Liver (tissue), 9 donors: ENCODE data around the gene TJP1. TPM values are rescaled to one million over a fixed set of nuclear protein-coding genes. Genes with fewer than 3 reads are reported as not detected.
A peak's percentile ranks its signal among the peaks of the same experiment; 100 is the strongest.

Source experiments
- DNase-seq: peaks from one replicate; pipeline ENCODE4 v3.0.0-alpha.2; 2017; ENCODE audit warnings: low spot score
- H3K27ac ChIP-seq, 2 donors: one replicate each; pipeline ENCODE4 v1.7.0; 2013; ENCODE audit warnings: inconsistent platforms in 2 of 2, low read length in 2 of 2, control low read depth in 1 of 2, low read depth in 1 of 2, mild to moderate bottlenecking in 1 of 2
- H3K27me3 ChIP-seq, 4 donors: one replicate each; pipeline versions ENCODE4 v1.6.1 to v1.7.0; 2013; ENCODE audit warnings: low read length in 3 of 4, inconsistent platforms in 1 of 4, mild to moderate bottlenecking in 1 of 4, moderate library complexity in 1 of 4; ENCODE audit not compliant: control insufficient read depth in 4 of 4, insufficient read depth in 4 of 4
- H3K36me3 ChIP-seq, 4 donors: one replicate each; pipeline versions ENCODE4 v1.6.1 to v1.7.0; 2013; ENCODE audit warnings: low read length in 3 of 4, mild to moderate bottlenecking in 3 of 4, low read depth in 1 of 4, moderate library complexity in 1 of 4; ENCODE audit not compliant: control insufficient read depth in 4 of 4, insufficient read depth in 3 of 4
- H3K4me1 ChIP-seq, 4 donors: one replicate each; pipeline versions ENCODE4 v1.6.1 to v1.7.0; 2013; ENCODE audit warnings: low read length in 3 of 4, mild to moderate bottlenecking in 3 of 4, moderate library complexity in 1 of 4; ENCODE audit not compliant: control insufficient read depth in 4 of 4, insufficient read depth in 4 of 4
- H3K4me3 ChIP-seq, 3 donors: one replicate each; pipeline versions ENCODE4 v1.6.1 to v1.7.0; 2013; ENCODE audit warnings: low read length in 3 of 3, control low read depth in 1 of 3, low read depth in 1 of 3, mild to moderate bottlenecking in 1 of 3
- H3K9ac ChIP-seq, 2 donors: one replicate each; pipeline ENCODE4 v1.7.0; 2013; ENCODE audit warnings: low read length in 2 of 2, mild to moderate bottlenecking in 2 of 2, moderate library complexity in 2 of 2, control low read depth in 1 of 2, low read depth in 1 of 2
- H3K9me3 ChIP-seq, 4 donors: one replicate each; pipeline versions ENCODE4 v1.6.1 to v1.7.0; 2013; ENCODE audit warnings: low read length in 3 of 4; ENCODE audit not compliant: control insufficient read depth in 4 of 4
- ATF3 ChIP-seq: IDR thresholded peaks from 2 replicates; pipeline ENCODE4 v1.6.1; 2016; ENCODE audit warnings: antibody characterized with exemption
- EGR1 ChIP-seq, 2 donors: IDR thresholded peaks; 2 replicates each; pipeline ENCODE4 v1.6.1; 2016 to 2018; ENCODE audit warnings: antibody characterized with exemption in 2 of 2, low read depth in 2 of 2
- FOXA2 ChIP-seq: IDR thresholded peaks from 2 replicates; pipeline ENCODE4 v1.6.1; 2016; ENCODE audit warnings: antibody characterized with exemption
- GABPA ChIP-seq, 2 donors: IDR thresholded peaks in 1 of 2; conservative IDR thresholded peaks in 1 of 2; 2 replicates each; pipeline ENCODE4 v1.6.1; 2016; ENCODE audit warnings: antibody characterized with exemption in 2 of 2, mild to moderate bottlenecking in 1 of 2, moderate library complexity in 1 of 2
- HNF4A ChIP-seq, 2 donors: conservative IDR thresholded peaks; 2 replicates each; pipeline ENCODE4 v1.6.1; 2016; ENCODE audit warnings: antibody characterized with exemption in 2 of 2, mild to moderate bottlenecking in 2 of 2
- JUND ChIP-seq, 2 donors: IDR thresholded peaks; 2 replicates each; pipeline ENCODE4 v1.6.1; 2016; ENCODE audit warnings: antibody characterized with exemption in 2 of 2
- MAX ChIP-seq: IDR thresholded peaks from 2 replicates; pipeline ENCODE4 v1.6.1; 2016; ENCODE audit warnings: antibody characterized with exemption
- NR2F2 ChIP-seq: IDR thresholded peaks from 2 replicates; pipeline ENCODE4 v1.6.1; 2016; ENCODE audit warnings: antibody characterized with exemption
- RAD21 ChIP-seq, 2 donors: IDR thresholded peaks; 2 replicates each; pipeline ENCODE4 v1.6.1; 2016; ENCODE audit warnings: antibody characterized with exemption in 2 of 2, mild to moderate bottlenecking in 2 of 2
- RXRA ChIP-seq, 2 donors: IDR thresholded peaks; 2 replicates each; pipeline ENCODE4 v1.6.1; 2017 to 2018; ENCODE audit warnings: antibody characterized with exemption in 2 of 2, mild to moderate bottlenecking in 1 of 2
- SP1 ChIP-seq: IDR thresholded peaks from 2 replicates; pipeline ENCODE4 v1.6.1; 2018; ENCODE audit warnings: antibody characterized with exemption, mild to moderate bottlenecking
- TAF1 ChIP-seq: conservative IDR thresholded peaks from 2 replicates; pipeline ENCODE4 v1.6.1; 2016; ENCODE audit warnings: antibody characterized with exemption, mild to moderate bottlenecking
- YY1 ChIP-seq: IDR thresholded peaks from 2 replicates; pipeline ENCODE4 v1.6.1; 2016; ENCODE audit warnings: antibody characterized with exemption, mild to moderate bottlenecking
- ZBTB33 ChIP-seq: IDR thresholded peaks from 2 replicates; pipeline ENCODE4 v1.6.1; 2016; ENCODE audit warnings: antibody characterized with exemption
- WGBS: extraction: QIAGEN DNeasy Blood & Tissue Kit; methylation state at CpG from one replicate; pipeline ENCODE4 v1.1.7; 2013; 5-methylcytosine and 5-hydroxymethylcytosine counted together
- polyA plus RNA-seq, 2 donors: library from polyadenylated mRNA; stranded (reverse) in 1 of 2; unstranded in 1 of 2; fragments of 200-250 nt in 1 of 2; fragments of >200 nt in 1 of 2; fragmentation: Nextera tagmentation in 1 of 2; extraction: Ambion mirVana in 1 of 2; gene quantifications; one replicate each; pipeline versions ENCODE4 v1.2.1 to v1.2.3, GENCODE V29; 2013 to 2015
- total RNA-seq, 2 donors: library from RNA; depleted of rRNA; stranded (reverse); fragments of >200 nt; gene quantifications; one replicate each; pipeline ENCODE4 v1.2.3, GENCODE V29; 2014
- donor health status: healthy.
- donor health status: healthy.
- donor health status: healthy.
- donor health status: healthy.
- donor health status: healthy.

The TJP1 gene
- total and polyA plus RNA-seq, 4 donors: 12.6 to 40.4 (median 16.9) TPM

- no peak for TF ChIP-seq EGR1 (IDR thresholded peaks at IDR 0.05; ENCODE audit: low read depth in 2 of 2)
- peak; percentile 55 for TF ChIP-seq YY1
- TF ChIP-seq RAD21 (IDR thresholded peaks at IDR 0.05): peak in 1 of 2 donors; percentile 19
- no peak for TF ChIP-seq ATF3
These were observed 113.7 kb downstream of the TJP1 start (continued) for GRCh38 chr15:29708519-29708918.

GRCh38 chr15:29704950-29705597 lies 117.2 kb downstream of the TJP1 start:
- DNase-seq: no peak
- Histone ChIP-seq H3K4me1 (peaks cover 11 to 59% (median 45%) of the 10 kb centered on the region in 4 donors), H3K27me3 (no peaks in the 10 kb centered on the region), H3K36me3 (peaks cover 2 to 16% (median 10%) of the 10 kb centered on the region in 4 donors), H3K4me3 (no peak overlapping the region), H3K9ac (no peak overlapping the region), H3K9me3 (no peaks in the 10 kb centered on the region), H3K27ac (no peak overlapping the region)
- TF ChIP-seq FOXA2 (no peak), EGR1 (IDR thresholded peaks at IDR 0.05; ENCODE audit: low read depth in 2 of 2) (no peak), JUND (IDR thresholded peaks at IDR 0.05) (no peak), MAX (no peak), GABPA (IDR thresholded peaks at IDR 0.05 in 1 of 2, conservative IDR thresholded peaks at IDR 0.05 in 1 of 2) (no peak), NR2F2 (no peak), ATF3 (no peak), ZBTB33 (no peak), TAF1 (no peak), RXRA (IDR thresholded peaks at IDR 0.05) (no peak), YY1 (no peak)
- WGBS: 95% methylated on average over 6 of the region's 6 CpGs

GRCh38 chr15:29701151-29701550 lies 121.1 kb downstream of the TJP1 start:
- Histone ChIP-seq H3K27me3 (no peaks in the 10 kb centered on the region), H3K27ac (peak overlapping the region in 1 of 2 donors; percentile 19), H3K9ac (no peak overlapping the region), H3K9me3 (no peaks in the 10 kb centered on the region), H3K4me1 (peaks cover 0 to 41% (median 33%) of the 10 kb centered on the region in 4 donors), H3K36me3 (peaks cover 2 to 21% (median 10%) of the 10 kb centered on the region in 4 donors), H3K4me3 (no peak overlapping the region)
- TF ChIP-seq SP1: peak; percentile 38
- no peak for TF ChIP-seq TAF1
- TF ChIP-seq ZBTB33: peak; percentile 37
- no peak for TF ChIP-seq JUND (IDR thresholded peaks at IDR 0.05)
- peak; percentile 45 to 53 for TF ChIP-seq HNF4A (conservative IDR thresholded peaks at IDR 0.05)
- TF ChIP-seq RXRA (IDR thresholded peaks at IDR 0.05): peak; percentile 60 to 73
- 38% methylated on average over 5 of the region's 5 CpGs for WGBS
- DNase-seq: no peak
